HG02571 (cell line): Measurements from ENCODE around the gene PPFIA2.

Experiments
- ATAC-seq: cut with Tn5 transposase; IDR thresholded peaks from one replicate; pipeline ENCODE4 v1.9.1; 2021; ENCODE audit warnings: mild to moderate bottlenecking, moderate library complexity; ENCODE audit not compliant: unreplicated experiment

The PPFIA2 gene

GRCh38 chr12:81365284-81365683 is 393.9 kb downstream of the PPFIA2 start:
- no peak for ATAC-seq

DNA sequence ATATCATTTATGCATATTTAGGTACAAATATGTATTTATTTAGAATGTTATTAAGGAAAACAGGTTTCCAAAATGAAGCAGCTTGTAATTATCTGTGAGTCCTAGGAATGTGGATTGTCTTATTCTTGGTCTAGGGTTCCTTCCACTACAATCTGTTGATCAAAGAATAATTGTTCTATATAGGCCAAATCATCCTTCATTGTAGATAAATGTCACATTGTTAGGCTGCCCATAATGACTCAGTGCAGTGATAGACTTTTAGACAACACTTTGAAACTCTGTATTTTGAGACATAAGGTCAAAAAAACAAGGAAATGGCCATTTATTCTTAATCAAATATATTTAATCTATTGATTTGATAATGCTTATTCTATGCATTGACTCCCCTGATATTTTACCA is 398.2 kb downstream of the PPFIA2 start:
- ATAC-seq = no peak

DNA sequence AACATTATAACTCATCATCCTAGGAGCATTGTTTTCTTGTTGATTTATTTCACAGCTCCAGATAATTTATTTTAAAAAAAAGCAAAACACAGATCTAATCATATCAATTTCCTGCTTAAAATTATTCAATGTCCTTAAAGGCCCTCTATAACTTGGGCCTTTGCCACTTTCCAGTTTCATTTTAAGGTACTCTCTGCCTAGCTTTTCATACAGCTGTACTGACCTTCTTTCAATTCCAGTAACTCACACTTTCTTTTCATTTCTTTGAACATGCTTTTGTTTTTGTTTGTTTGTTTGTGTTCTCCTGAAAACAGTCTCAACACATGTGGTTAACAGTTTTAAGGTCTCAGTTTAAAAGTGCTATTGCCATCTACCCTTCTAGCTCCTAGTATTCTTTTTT is 399.4 kb downstream of the PPFIA2 start:
- ATAC-seq = no peak

- ATAC-seq = no peak
Measured at GRCh38 chr12:81354327-81354932, 404.7 kb downstream of the PPFIA2 start.

DNA sequence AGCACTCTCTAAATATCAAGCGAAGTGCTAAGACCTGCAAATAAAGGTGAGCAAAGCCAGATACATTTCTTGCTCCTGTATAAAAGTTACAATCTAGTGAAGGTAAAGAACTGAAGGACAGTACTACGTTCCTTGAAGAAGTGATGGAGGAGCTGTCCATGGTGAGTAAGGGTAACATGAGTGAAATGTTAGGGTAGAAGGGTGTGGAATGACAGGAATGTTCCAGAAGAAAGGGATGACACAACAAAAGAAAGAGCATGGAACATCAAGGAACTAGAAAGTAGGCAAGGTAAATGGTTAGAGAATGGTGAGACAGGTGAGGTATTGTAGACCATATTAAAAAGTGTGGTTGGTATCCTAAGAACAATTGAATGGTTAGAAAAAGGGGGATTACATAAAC is 408.8 kb downstream of the PPFIA2 start:
- ATAC-seq = no peak

- no peak for ATAC-seq
Measured at GRCh38 chr12:81347404-81347803, 411.7 kb downstream of the PPFIA2 start.

- no peak for ATAC-seq
Measured at GRCh38 chr12:81340910-81341309, 418.2 kb downstream of the PPFIA2 start.

GRCh38 chr12:81339071-81339470 is 420.1 kb downstream of the PPFIA2 start:
- ATAC-seq = no peak

DNA sequence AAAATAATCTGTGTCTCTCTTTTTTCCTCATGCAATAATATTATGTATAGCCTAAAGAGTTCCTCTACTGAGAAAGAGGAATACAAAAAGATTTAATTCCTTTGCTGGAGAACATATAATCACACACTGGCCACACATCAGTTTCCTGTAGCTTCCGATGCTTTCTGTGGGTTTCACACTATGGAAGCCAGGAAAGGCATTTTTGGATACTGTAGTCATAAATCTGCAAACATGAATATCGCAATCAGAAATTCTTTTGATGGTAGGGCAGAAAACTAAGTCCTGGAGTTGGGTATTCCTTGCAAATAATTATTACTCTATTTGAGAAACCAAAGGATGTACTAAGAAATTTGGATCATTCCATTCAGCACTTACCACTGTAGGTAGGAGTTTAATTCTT is 421.3 kb downstream of the PPFIA2 start:
- no peak for ATAC-seq

- no peak for ATAC-seq
Measured at GRCh38 chr12:81333812-81334211, 425.3 kb downstream of the PPFIA2 start.

DNA sequence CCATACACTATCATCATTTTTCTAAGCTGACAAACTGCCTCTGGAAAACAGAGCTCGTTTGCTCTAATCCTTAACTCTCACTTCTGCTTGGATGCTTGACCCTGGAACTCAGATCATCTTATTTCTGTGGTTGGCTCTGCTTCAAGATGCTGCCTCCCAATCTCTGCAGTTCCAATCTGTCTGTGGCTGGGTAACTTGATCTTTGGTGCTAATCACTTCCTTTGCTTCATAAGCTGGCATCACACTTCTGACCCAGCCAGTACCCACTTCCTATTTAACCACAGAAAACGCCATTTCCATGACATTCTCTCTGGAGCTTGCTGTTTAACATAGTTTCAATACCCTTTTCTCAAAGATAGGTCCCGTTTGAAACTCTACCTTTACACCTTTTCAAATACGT is 427.1 kb downstream of the PPFIA2 start:
- no peak for ATAC-seq

- no peak for ATAC-seq
Measured at GRCh38 chr12:81330480-81330879, 428.7 kb downstream of the PPFIA2 start.

DNA sequence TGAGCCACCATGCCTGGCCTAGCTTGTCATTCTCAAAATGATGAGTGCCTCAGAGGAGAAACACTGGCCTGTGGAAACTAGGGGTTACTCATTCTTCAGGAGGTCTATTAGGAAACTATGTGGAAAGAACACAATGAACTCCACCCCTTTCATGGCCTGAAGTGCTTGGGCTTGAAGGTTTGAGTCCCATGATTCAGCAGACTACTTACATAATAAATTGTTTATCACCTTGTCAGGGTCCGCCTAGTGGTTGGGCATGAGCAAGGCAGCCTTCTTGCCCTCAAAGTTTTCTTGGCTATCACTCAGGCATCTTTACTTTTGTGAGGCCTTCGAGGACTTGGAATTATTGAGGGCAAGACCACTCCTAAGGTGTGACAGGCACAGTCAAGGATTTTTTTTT is 430.1 kb downstream of the PPFIA2 start:
- ATAC-seq = no peak

DNA sequence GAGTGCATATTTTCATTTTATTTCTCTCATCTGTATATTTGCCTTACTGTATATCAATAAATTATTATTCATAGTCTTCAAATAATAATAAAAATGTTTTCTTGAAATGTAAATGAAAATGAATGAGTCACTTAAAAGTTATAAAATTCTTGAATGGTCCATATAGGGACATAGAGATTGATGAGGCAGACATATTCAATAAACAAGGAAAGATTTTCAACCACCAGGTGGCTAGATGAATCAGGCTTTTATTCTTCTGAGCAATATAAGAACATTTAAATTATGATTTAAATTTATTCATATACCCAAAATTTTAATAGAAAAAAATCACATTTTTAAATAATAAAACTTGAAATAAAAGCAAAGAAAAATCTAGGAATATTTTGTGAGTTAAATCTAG is 431.7 kb downstream of the PPFIA2 start:
- no peak for ATAC-seq

DNA sequence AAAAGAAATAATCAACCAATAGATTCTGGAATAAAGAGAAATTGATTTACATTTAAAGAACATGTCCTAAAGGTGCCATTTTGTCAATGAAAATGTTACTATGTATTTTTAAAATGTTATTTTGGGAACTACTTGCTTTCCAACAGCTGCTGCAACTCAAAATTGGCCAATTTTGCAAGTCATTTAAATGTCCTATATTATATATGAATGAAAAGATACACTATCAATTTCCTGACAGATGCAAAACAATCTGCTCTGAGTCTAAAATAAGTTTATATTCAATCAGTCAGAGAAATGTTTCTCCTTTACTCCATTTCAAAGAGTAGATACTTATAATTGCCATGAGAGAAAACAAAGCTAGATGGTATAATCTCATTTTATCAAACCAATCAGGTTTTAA is 434.1 kb downstream of the PPFIA2 start:
- no peak for ATAC-seq

DNA sequence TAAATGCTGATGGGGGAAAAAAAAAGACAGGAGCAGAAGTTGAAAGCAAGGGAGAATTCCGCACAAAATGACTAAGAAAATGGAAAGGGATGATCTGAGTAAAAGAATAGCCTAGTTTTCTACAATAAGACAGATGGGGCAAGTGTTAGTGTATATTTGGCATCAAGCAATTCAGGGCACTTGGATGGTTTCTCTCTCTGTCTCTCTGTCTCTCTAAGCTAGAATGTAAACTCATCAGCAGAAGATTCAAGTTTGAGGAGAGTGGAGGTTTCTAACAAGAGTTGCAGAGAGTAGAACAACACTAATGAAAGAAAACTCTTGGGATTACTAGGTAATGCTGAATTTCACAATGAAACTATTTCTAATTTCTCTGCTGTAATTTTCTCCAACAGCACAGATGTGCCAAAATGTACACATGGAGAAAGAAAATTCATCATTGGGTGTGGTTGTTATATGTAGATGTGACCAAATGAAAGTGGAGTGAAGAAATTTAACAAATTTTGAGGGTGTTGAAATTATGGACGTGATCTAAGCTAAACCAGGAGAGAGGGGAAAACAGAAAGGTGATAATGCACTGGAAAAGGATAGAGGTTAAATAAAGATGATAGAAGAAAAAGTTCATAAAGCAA is 444.1 kb downstream of the PPFIA2 start:
- ATAC-seq = no peak

GRCh38 chr12:81303935-81304334 is 455.2 kb downstream of the PPFIA2 start:
- no peak for ATAC-seq

GRCh38 chr12:81300454-81300853 is 458.7 kb downstream of the PPFIA2 start:
- no peak for ATAC-seq

DNA sequence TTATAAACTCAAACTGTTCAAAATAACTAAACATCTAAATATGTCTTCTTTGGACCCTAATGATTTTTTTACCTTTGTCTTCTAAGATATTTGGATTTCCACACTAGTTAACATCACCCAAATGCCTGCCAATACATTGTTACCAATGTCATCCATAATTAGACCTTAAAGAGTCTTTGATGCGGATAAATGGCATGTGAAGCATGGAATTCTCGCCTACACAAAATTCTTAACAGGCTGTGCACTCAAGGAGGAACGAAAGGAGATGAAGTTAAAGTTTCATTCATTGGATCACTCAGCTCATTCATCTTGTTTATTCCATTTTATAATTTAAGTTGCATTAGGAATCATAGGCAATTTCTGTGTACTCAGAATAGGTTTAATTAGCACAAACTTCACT is 461.5 kb downstream of the PPFIA2 start:
- ATAC-seq = no peak

- ATAC-seq = no peak
Measured at GRCh38 chr12:81296556-81297305, 462.4 kb downstream of the PPFIA2 start.

- no peak for ATAC-seq
Measured at GRCh38 chr12:81295251-81295650, 463.9 kb downstream of the PPFIA2 start.
